Tibial nerve (tissue), 3 donors: Measurements from ENCODE around the gene TIMM13.

Source experiments
- CTCF ChIP-seq, 5 experiments: fragments of 200-600 bp in 3 of 5; fragments of 450-650 bp in 2 of 5; sonication (generic) in 3 of 5; IDR thresholded peaks; one replicate each; pipeline ENCODE4 v1.5.1; 2016 to 2019; ENCODE audit warnings: antibody characterized with exemption in 5 of 5, mild to moderate bottlenecking in 3 of 5, moderate library complexity in 2 of 5
- POLR2A ChIP-seq, 2 donors: fragments of 450-650 bp; IDR thresholded peaks; one replicate each; pipeline ENCODE4 v1.6.1; 2017; ENCODE audit warnings: antibody characterized with exemption in 2 of 2, mild to moderate bottlenecking in 2 of 2, moderate library complexity in 2 of 2

GRCh38 chr19:2424686-2425621 lies 2.4 kb downstream of the TIMM13 start:
- TF ChIP-seq CTCF (IDR thresholded peaks at IDR 0.05) (peak in 1 of 5 experiments; percentile 23), POLR2A (IDR thresholded peaks at IDR 0.05) (no peak)
